C4-2B (cell line): ENCODE measurements around the gene TTL.

Experiments used
- CTCF ChIP-seq: fragments of 450-650 bp; conservative IDR thresholded peaks from 2 replicates; pipeline ENCODE4 v1.5.1; 2017; ENCODE audit warnings: mild to moderate bottlenecking
- ZFX ChIP-seq: fragments of 450-650 bp; IDR thresholded peaks from 2 replicates; pipeline ENCODE4 v1.6.1; 2017

- no peak for TF ChIP-seq CTCF
- TF ChIP-seq ZFX = no peak
These were observed 5.5 kb upstream of the TTL start for GRCh38 chr2:112476434-112476833.
